IMR-90 (cell line): ENCODE results near the gene CHRM5.

ENCODE experiments used
- CEBPB ChIP-seq: IDR thresholded peaks from 2 replicates; pipeline ENCODE4 v1.6.1; 2012; ENCODE audit warnings: low read depth, low read length, improper control_type of control experiment
- CTCF ChIP-seq: conservative IDR thresholded peaks from 2 replicates; pipeline ENCODE4 v1.5.1; 2012; ENCODE audit warnings: mild to moderate bottlenecking, low read depth, low read length, improper control_type of control experiment
- ELK1 ChIP-seq: fragments of 150-350 bp; IDR thresholded peaks from 2 replicates; pipeline ENCODE4 v1.6.1; 2016; ENCODE audit warnings: low read depth, mild to moderate bottlenecking, low read length, moderate library complexity, borderline replicate concordance
- FOS ChIP-seq: fragments of 150-350 bp; IDR thresholded peaks from 2 replicates; pipeline ENCODE4 v1.6.1; 2016; ENCODE audit warnings: low read depth, low read length
- MAFK ChIP-seq: IDR thresholded peaks from 2 replicates; pipeline ENCODE4 v1.6.1; 2012; ENCODE audit warnings: low read depth, low read length, improper control_type of control experiment
- MAZ ChIP-seq: IDR thresholded peaks from 2 replicates; pipeline ENCODE4 v1.6.1; 2012; ENCODE audit warnings: low read depth, mild to moderate bottlenecking, low read length, improper control_type of control experiment, moderate library complexity, borderline replicate concordance
- MXI1 ChIP-seq: IDR thresholded peaks from 2 replicates; pipeline ENCODE4 v1.6.1; 2012; ENCODE audit warnings: low read depth, mild to moderate bottlenecking, low read length, moderate library complexity, borderline replicate concordance
- POLR2A ChIP-seq: IDR thresholded peaks from 2 replicates; pipeline ENCODE4 v1.6.1; 2012; ENCODE audit warnings: mild to moderate bottlenecking, low read depth, low read length
- RAD21 ChIP-seq: IDR thresholded peaks from 2 replicates; pipeline ENCODE4 v1.6.1; 2012; ENCODE audit warnings: low read length, improper control_type of control experiment
- USF2 ChIP-seq: fragments of 150-350 bp; IDR thresholded peaks from 2 replicates; pipeline ENCODE4 v1.6.1; 2017; ENCODE audit warnings: mild to moderate bottlenecking, antibody characterized with exemption, low read length, low read depth

DNA sequence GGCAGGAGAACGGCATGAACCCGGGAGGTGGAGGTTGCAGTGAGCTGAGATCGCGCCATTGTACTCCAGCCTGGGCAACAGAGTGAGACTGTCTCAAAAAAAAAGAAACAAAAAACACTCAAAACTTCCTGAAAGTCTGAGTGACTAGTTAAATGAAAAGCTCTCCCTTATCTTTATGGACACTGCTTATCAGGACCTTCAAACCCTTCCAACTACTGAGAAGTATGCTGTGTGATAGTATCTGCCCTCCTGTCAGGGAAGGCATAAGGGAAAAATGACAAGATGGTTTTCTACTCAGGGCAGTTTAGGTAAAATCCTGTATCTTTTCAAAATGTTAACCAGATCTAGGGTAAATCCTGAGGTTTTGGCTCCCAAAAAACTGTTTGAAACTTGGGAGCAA is 111.6 kb downstream of the CHRM5 start:
- no peak for TF ChIP-seq POLR2A
- TF ChIP-seq CTCF: no peak
- no peak for TF ChIP-seq MAFK
- TF ChIP-seq MXI1: no peak
- TF ChIP-seq RAD21: no peak
- TF ChIP-seq MAZ: no peak
- TF ChIP-seq ELK1: no peak
- TF ChIP-seq USF2: no peak
- no peak for TF ChIP-seq CEBPB
- TF ChIP-seq FOS: no peak
